B cell (primary cell): ENCODE data around the gene SARNP. TPM values are rescaled to one million over a fixed set of nuclear protein-coding genes. Genes with fewer than 3 reads are reported as not detected.
"Not testable (repeated sequence)": the region's sequence is repeated elsewhere in the genome, so short reads cannot be mapped to it uniquely, and the experiment has no call there.

Experiments
- ATAC-seq: fragments of 200-7000 bp; cut with Tn5 transposase; one replicate; pipeline ENCODE4 v1.10.0; 2021; ENCODE audit warnings: low read depth, mild to moderate bottlenecking, moderate number of reproducible peaks, moderate library complexity
- CTCF ChIA-PET: fragments of 350-600 bp; sonication (Branson Sonifier 250); formaldehyde crosslinking; loops from one replicate; lab custom pipeline; 2021; ENCODE audit warnings: antibody characterized with exemption, inconsistent platforms; lab: Charles Lee
- POLR2A ChIA-PET: fragments of 350-600 bp; sonication (Branson Sonifier 250); formaldehyde crosslinking; loops from one replicate; lab custom pipeline; 2021; ENCODE audit warnings: antibody characterized with exemption; lab: Charles Lee
- DNase-seq: peaks from one replicate; pipeline ENCODE4 v3.0.0; 2013
- H2AFZ ChIP-seq: 2 replicates; pipeline ENCODE4 v1.6.1; 2012; ENCODE audit warnings: mild to moderate bottlenecking, low read depth, low read length; ENCODE audit not compliant: insufficient read depth, poor library complexity, severe bottlenecking
- H3K27ac ChIP-seq, 2 donors: 1 replicate in 1 of 2; 2 replicates in 1 of 2; pipeline ENCODE4 v1.5.1; 2012 to 2013; ENCODE audit warnings: low read length in 2 of 2, mild to moderate bottlenecking in 2 of 2, moderate library complexity in 1 of 2
- H3K27me3 ChIP-seq, 4 experiments: fragments of 200-600 bp in 1 of 4; sonication (generic) in 1 of 4; replicated peaks in 1 of 4; 1 replicate in 2 of 4; 2 replicates in 2 of 4; pipeline versions ENCODE4 v1.6.1 to v1.7.0; 2013 to 2016; ENCODE audit warnings: low read length in 3 of 4, mild to moderate bottlenecking in 2 of 4, mixed read lengths in 1 of 4, moderate library complexity in 1 of 4; ENCODE audit not compliant: insufficient read depth in 4 of 4, control insufficient read depth in 3 of 4; ENCODE audit errors: control extremely low read depth in 1 of 4
- H3K36me3 ChIP-seq, 2 experiments: replicated peaks in 1 of 2; 1 replicate in 1 of 2; 2 replicates in 1 of 2; pipeline versions ENCODE4 v1.6.1 to v1.7.1; 2013; ENCODE audit warnings: low read length in 1 of 2; ENCODE audit not compliant: insufficient read depth in 2 of 2, control insufficient read depth in 1 of 2; ENCODE audit errors: control extremely low read depth in 1 of 2, extremely low read depth in 1 of 2
- H3K4me1 ChIP-seq, 2 donors: fragments of 200-600 bp in 1 of 2; sonication (generic) in 1 of 2; 1 replicate in 1 of 2; 2 replicates in 1 of 2; pipeline versions ENCODE4 v1.5.1 to v1.6.1; 2013 to 2017; ENCODE audit warnings: low read length in 2 of 2; ENCODE audit not compliant: control insufficient read depth in 2 of 2, insufficient read depth in 2 of 2
- H3K4me2 ChIP-seq: replicated peaks from 2 replicates; pipeline ENCODE3; 2012; ENCODE audit warnings: mild to moderate bottlenecking, low read depth, low read length; ENCODE audit not compliant: poor library complexity, severe bottlenecking
- H3K4me3 ChIP-seq, 5 experiments: fragments of 200-600 bp in 1 of 5; sonication (generic) in 1 of 5; 1 replicate in 3 of 5; 2 replicates in 2 of 5; pipeline versions ENCODE4 v1.5.1 to v1.7.0; 2011 to 2016; ENCODE audit warnings: low read length in 4 of 5, mild to moderate bottlenecking in 4 of 5, low read depth in 2 of 5, control low read depth in 1 of 5, moderate library complexity in 1 of 5; ENCODE audit not compliant: insufficient read depth in 1 of 5; ENCODE audit errors: control extremely low read depth in 1 of 5, extremely low read depth in 1 of 5
- H3K79me2 ChIP-seq: fragments of 200-600 bp; sonication (generic); one replicate; pipeline ENCODE4 v1.6.0; 2016; ENCODE audit warnings: low read length; ENCODE audit not compliant: control insufficient read depth, insufficient read depth
- H3K9ac ChIP-seq: fragments of 200-600 bp; sonication (generic); 2 replicates; pipeline ENCODE4 v1.6.1; 2017; ENCODE audit warnings: mild to moderate bottlenecking, low read length, moderate library complexity
- H3K9me3 ChIP-seq, 3 donors: one replicate each; pipeline versions ENCODE4 v1.6.1 to v1.7.1; 2013; ENCODE audit warnings: low read length in 2 of 3; ENCODE audit not compliant: control insufficient read depth in 2 of 3, insufficient read depth in 1 of 3; ENCODE audit errors: control extremely low read depth in 1 of 3
- H4K20me1 ChIP-seq: 2 replicates; pipeline ENCODE4 v1.6.0; 2012; ENCODE audit warnings: mild to moderate bottlenecking, low read length; ENCODE audit not compliant: insufficient read depth, control insufficient read depth, poor library complexity, severe bottlenecking
- H3K27ac Mint-ChIP-seq: one replicate; pipeline ENCODE4 v1.8.0; 2021; ENCODE audit warnings: mixed read lengths
- H3K27me3 Mint-ChIP-seq: one replicate; pipeline ENCODE4 v1.8.0; 2021; ENCODE audit warnings: mixed read lengths
- H3K4me1 Mint-ChIP-seq: one replicate; pipeline ENCODE4 v1.8.0; 2021; ENCODE audit warnings: mixed read lengths
- H3K4me3 Mint-ChIP-seq: one replicate; pipeline ENCODE4 v1.8.0; 2021; ENCODE audit warnings: mixed read lengths
- H3K9me3 Mint-ChIP-seq: one replicate; pipeline ENCODE4 v1.8.0; 2022; ENCODE audit warnings: mixed read lengths; ENCODE audit not compliant: insufficient read depth
- EZH2 ChIP-seq: IDR thresholded peaks from 2 replicates; pipeline ENCODE4 v1.6.1; 2012; ENCODE audit warnings: borderline replicate concordance, low read depth, mild to moderate bottlenecking, moderate library complexity, low read length; ENCODE audit not compliant: insufficient read depth, poor library complexity, severe bottlenecking
- WGBS: methylation state at CpG from one replicate; pipeline ENCODE4 v1.1.5; 2013; ENCODE audit warnings: missing lambda C conversion rate; ENCODE audit not compliant: insufficient coverage; 5-methylcytosine and 5-hydroxymethylcytosine counted together
- intact Hi-C: fragments of 100-400 bp; cut with micrococcal nuclease; formaldehyde crosslinking; loops from one replicate; pipeline ENCODE4 v1.10.0; 2022
- polyA plus RNA-seq: library from polyadenylated mRNA; depleted of rRNA; stranded (reverse); fragments of >200 nt; gene quantifications from 2 replicates; pipeline ENCODE4 v1.2.3, GENCODE V29; 2012
- total RNA-seq, 2 donors: library from RNA; stranded (reverse); fragments of 120-200 nt in 1 of 2; gene quantifications; 1 replicate in 1 of 2; 2 replicates in 1 of 2; pipeline versions ENCODE4 v1.2.3 to v1.2.4, GENCODE V29; 2013 to 2022
- TF ChIP-seq, protein P1 (sequence below): fragments of 200-600 bp; IDR thresholded peaks from one replicate; pipeline ENCODE4 v1.8.0; 2022; ENCODE audit warnings: antibody characterized with exemption, mild to moderate bottlenecking

SARNP gene
- total and polyA plus RNA-seq, 2 donors (not counting 1 experiment from before 2014, with no cell fraction given) = 22.6 to 46.4 TPM

DNA sequence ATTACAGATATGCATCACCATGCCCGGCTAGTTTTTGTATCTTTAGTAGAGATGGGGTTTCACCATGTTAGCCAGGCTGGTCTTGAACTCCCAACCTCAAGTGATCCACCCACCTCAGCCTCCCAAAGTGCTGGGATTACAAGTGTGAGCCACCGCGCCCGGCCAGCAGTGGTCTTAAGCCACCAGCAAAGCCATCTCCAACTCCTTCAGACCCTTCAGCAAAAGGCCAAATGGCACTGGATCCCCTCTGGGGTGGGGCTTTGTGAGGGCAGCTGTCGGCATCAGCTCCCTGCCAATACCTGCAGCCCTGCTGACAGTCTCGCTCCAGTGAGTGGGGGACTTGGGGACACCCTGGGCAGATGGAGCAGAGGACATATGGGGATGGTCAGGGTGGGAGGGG lies 16.9 kb upstream of the SARNP start:
- WGBS = 100% methylated on average over 1 of the region's 6 CpGs
- H3K27ac ChIP-seq, CTCF ChIA-PET: not testable (repeated sequence)

DNA sequence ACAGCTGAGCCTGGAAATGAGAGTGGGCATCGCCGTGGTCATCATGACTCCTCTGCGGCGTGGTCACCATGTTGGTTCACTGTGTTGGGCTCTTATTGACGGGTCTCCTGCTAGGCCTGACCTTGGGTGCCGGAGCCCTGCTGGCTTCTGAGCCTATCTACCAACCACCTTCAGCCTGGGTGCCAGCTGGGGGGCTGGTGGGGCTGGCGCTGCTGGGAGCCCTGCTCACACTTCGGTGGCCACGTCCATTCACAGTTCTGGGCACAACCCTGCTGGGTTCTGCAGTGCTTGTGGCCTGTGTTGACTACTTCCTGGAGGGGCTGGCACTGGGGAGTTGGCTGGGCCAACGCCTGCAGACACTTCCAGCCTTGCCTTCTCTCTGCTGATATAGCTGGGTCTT lies 15.5 kb upstream of the SARNP start:
- Histone ChIP-seq H3K79me2 (peaks cover 23% of the 10 kb centered on the region), H3K36me3 (no peaks in the 10 kb centered on the region), H3K9ac (no peak overlapping the region), H3K27ac (no peak overlapping the region), H3K9me3 (no peaks in the 10 kb centered on the region), H3K4me3 (no peak overlapping the region), H3K27me3 (no peaks in the 10 kb centered on the region), H3K4me2 (no peak overlapping the region), H3K4me1 (peaks cover 20 to 24% of the 10 kb centered on the region in 2 donors), H2AFZ (no peak overlapping the region), H4K20me1 (no peaks in the 10 kb centered on the region)
- Mint-ChIP-seq H3K9me3 (no peaks in the 10 kb centered on the region), H3K4me3 (no peak overlapping the region), H3K27ac (no peak overlapping the region), H3K27me3 (no peaks in the 10 kb centered on the region), H3K4me1 (peaks cover 28% of the 10 kb centered on the region)
- 95% methylated on average over 9 of the region's 10 CpGs for WGBS
- CTCF ChIA-PET = no interaction called here
- DNase-seq (peak; percentile 2), ATAC-seq (no peak)
- no peak for TF ChIP-seq EZH2
- TF ChIP-seq, protein P1, sequence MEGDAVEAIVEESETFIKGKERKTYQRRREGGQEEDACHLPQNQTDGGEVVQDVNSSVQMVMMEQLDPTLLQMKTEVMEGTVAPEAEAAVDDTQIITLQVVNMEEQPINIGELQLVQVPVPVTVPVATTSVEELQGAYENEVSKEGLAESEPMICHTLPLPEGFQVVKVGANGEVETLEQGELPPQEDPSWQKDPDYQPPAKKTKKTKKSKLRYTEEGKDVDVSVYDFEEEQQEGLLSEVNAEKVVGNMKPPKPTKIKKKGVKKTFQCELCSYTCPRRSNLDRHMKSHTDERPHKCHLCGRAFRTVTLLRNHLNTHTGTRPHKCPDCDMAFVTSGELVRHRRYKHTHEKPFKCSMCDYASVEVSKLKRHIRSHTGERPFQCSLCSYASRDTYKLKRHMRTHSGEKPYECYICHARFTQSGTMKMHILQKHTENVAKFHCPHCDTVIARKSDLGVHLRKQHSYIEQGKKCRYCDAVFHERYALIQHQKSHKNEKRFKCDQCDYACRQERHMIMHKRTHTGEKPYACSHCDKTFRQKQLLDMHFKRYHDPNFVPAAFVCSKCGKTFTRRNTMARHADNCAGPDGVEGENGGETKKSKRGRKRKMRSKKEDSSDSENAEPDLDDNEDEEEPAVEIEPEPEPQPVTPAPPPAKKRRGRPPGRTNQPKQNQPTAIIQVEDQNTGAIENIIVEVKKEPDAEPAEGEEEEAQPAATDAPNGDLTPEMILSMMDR = no peak
- POLR2A ChIA-PET = no interaction called here
- intact Hi-C loops = no loop called here

More for the DNA sequence above, 16.9 kb upstream of the SARNP start:
- intact Hi-C loops, H3K9ac ChIP-seq, H3K9me3 Mint-ChIP-seq, H3K36me3 ChIP-seq, H4K20me1 ChIP-seq, ATAC-seq, H3K4me3 ChIP-seq, H3K9me3 ChIP-seq, H3K27ac Mint-ChIP-seq, H3K4me2 ChIP-seq, H3K27me3 Mint-ChIP-seq, POLR2A ChIA-PET, H2AFZ ChIP-seq, H3K27me3 ChIP-seq, H3K4me3 Mint-ChIP-seq, DNase-seq: not testable (repeated sequence)
- H3K4me1 Mint-ChIP-seq = peaks cover 20% of the 10 kb centered on the region
- H3K4me1 ChIP-seq = peaks cover 11 to 14% of the 10 kb centered on the region in 2 donors
- peaks cover 10% of the 10 kb centered on the region for H3K79me2 ChIP-seq
